ENCODE results near the gene BBLN.

The BBLN gene

DNA sequence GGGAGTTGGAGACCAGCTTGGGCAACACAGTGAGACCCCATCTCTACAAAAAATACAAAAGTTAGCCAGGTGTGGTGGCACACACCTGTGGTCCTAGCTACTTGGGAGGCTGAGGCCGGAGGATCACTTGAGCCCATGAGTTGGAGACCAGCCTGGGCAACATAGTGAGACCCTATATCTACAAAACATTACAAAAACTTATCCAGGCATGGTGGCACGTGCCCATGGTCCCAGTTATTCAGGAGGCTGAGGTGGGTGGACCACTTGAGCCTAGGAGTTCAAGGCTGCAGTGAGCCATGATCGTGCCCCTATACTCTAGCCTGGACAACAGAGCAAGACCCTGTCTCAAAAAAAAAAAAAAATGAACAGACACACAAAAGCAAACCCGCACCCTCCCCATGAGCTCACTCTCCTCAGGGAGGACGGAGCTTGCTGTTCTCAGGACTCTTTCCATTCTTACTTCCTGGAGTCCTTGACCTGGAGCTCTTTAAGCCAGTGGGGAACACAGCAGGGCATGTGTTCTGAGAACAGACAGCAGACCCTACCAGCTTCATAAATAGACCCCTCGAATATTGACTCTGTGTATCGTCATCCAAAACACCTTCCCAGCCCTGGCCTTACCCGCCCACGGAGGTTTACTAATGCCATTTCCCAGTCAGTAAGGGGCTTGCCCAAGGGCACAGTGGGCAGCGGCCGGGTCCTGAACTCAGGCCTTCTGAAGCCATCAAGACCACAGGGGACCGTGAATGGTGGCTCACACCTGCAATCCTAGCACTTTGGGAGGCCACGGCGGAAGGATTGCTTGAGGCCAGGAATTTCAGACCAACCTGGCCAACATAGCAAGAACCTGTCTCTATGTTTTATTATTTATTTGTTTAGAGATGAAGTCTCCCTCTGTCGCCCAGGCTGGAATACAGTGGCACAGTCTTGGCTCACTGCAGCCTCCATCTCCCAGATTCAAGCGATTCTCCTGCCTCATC lies 43.7 kb upstream of the BBLN start:
- TF ChIP-seq POLR2A (IDR thresholded peaks at IDR 0.05; ENCODE audit: extremely low read depth, insufficient read length) (no peak), MYC (IDR thresholded peaks at IDR 0.05; ENCODE audit: low read depth, low read length) (no peak)
- TF ChIP-seq, protein P1, sequence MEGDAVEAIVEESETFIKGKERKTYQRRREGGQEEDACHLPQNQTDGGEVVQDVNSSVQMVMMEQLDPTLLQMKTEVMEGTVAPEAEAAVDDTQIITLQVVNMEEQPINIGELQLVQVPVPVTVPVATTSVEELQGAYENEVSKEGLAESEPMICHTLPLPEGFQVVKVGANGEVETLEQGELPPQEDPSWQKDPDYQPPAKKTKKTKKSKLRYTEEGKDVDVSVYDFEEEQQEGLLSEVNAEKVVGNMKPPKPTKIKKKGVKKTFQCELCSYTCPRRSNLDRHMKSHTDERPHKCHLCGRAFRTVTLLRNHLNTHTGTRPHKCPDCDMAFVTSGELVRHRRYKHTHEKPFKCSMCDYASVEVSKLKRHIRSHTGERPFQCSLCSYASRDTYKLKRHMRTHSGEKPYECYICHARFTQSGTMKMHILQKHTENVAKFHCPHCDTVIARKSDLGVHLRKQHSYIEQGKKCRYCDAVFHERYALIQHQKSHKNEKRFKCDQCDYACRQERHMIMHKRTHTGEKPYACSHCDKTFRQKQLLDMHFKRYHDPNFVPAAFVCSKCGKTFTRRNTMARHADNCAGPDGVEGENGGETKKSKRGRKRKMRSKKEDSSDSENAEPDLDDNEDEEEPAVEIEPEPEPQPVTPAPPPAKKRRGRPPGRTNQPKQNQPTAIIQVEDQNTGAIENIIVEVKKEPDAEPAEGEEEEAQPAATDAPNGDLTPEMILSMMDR (IDR thresholded peaks at IDR 0.05; ENCODE audit: low read depth, low read length) = no peak
- TF ChIP-seq, protein P2, sequence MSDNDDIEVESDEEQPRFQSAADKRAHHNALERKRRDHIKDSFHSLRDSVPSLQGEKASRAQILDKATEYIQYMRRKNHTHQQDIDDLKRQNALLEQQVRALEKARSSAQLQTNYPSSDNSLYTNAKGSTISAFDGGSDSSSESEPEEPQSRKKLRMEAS (IDR thresholded peaks at IDR 0.05; ENCODE audit: low read depth, low read length) = no peak
- no peak overlapping the region for H3K4me3 ChIP-seq (ENCODE audit: low read depth, low read length)
- DNase-seq (ENCODE audit: low read depth) = no peak

DNA sequence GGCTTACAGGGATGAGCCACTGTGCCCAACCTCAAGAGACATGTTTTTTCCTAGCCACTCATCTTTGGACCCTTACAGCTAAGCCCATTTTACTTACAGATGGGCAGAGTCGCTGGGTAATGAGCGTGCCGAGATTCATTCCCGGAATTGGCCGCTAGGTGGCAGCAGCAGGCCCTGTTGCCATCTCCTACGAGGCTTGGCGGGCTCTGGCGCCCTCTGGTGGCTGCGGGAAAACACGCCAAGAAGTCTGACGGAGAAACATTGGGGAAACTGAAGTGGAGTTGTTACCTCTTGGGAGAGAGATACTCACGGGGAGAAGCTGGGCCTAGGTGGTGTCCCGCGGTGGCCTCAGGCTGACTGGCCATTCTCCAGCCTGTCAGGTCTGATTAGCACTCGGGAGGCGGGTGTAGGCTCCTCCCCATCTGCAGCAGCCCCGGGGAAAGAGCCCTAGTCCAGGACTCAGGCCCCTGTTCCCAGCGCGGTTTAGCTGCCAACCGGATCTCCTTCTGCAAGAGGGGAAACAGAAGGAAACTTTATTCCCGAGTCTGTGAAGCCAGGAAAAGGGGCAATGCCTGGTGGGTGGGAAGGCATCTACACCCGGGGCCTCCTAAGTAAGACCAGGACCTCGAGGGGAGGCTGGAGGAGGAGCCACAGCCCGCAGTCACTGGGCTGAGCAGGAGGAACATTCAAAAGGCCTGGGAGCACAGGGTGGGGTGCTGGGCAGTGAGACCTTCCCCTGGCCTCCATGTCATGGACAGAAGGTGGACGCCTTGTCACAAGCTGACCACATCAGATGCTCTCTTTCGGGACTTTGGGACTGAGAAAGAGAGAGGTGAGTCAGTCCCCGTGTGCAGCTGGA lies 42.2 kb upstream of the BBLN start:
- H3K4me3 ChIP-seq (ENCODE audit: low read depth, low read length) = no peak overlapping the region
- TF ChIP-seq, protein P2 (IDR thresholded peaks at IDR 0.05; ENCODE audit: low read depth, low read length) = peak; percentile 76
- TF ChIP-seq, protein P1 (IDR thresholded peaks at IDR 0.05; ENCODE audit: low read depth, low read length) = peak; percentile 99
- no peak for TF ChIP-seq POLR2A (IDR thresholded peaks at IDR 0.05; ENCODE audit: extremely low read depth, insufficient read length)
- peak; percentile 73 for TF ChIP-seq MYC (IDR thresholded peaks at IDR 0.05; ENCODE audit: low read depth, low read length)

DNA sequence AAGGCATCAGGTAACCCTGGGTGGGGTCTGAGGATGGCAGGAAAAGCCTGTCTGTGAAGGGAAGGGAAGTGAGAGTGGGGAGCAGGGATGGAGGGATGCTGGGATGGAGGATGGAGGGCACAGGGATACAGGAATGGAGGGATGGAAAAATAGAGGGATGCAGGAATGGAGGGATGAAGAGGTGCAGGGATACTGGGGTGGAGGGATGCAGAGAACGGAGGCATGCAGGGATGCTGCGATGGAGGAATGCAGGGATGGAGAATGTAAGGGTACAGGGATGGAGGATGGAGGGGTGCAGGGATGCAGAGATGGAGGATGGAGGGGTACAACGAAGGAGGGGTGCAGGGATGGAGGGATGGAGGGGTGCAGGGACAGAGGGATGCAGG lies 41.6 kb upstream of the BBLN start:
- no peak for DNase-seq (ENCODE audit: low read depth)
- no peak overlapping the region for H3K4me3 ChIP-seq (ENCODE audit: low read depth, low read length)
- TF ChIP-seq MYC (IDR thresholded peaks at IDR 0.05; ENCODE audit: low read depth, low read length) = no peak
- TF ChIP-seq POLR2A (IDR thresholded peaks at IDR 0.05; ENCODE audit: extremely low read depth, insufficient read length) = no peak
- TF ChIP-seq, protein P1 (IDR thresholded peaks at IDR 0.05; ENCODE audit: low read depth, low read length) = no peak
- TF ChIP-seq, protein P2 (IDR thresholded peaks at IDR 0.05; ENCODE audit: low read depth, low read length) = no peak

More for the DNA sequence above, 42.2 kb upstream of the BBLN start:
- peak; percentile 88 for DNase-seq (ENCODE audit: low read depth)

DNA sequence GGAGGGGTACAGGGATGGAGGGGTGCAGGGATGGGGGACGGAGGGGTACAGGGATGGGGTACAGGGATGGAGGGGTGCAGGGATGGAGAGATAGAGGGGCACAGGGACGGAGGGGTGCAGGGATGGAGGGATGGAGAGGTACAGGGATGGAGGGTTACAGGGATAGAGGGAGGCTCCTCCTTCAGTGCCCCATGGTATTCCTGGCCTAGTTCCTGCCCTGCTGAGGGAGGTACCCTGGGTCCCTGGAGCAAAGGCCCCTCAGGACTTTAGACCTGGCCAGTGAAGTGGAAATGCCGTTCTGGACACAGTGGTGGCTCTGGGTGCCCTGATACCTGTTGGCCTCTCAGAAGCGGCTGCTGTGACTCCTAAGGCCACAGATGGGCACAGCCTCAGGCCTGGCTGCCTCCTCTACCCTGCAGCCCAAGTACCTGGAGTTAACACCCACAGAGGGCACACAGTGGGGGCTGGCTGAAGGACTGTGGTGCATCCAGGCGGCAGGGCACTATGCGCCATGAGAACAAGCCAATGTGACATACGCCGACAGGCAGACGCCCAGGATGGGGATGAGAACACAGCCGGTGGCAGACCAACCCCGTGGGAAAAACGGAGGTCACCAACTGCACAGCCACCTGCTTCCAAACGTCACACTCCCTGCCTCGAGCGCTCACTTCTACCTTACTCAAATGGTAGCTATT lies 40.9 kb upstream of the BBLN start:
- TF ChIP-seq MYC (IDR thresholded peaks at IDR 0.05; ENCODE audit: low read depth, low read length) (no peak), POLR2A (IDR thresholded peaks at IDR 0.05; ENCODE audit: extremely low read depth, insufficient read length) (no peak)
- TF ChIP-seq, protein P1 (IDR thresholded peaks at IDR 0.05; ENCODE audit: low read depth, low read length) = no peak
- TF ChIP-seq, protein P2 (IDR thresholded peaks at IDR 0.05; ENCODE audit: low read depth, low read length) = no peak
- DNase-seq (ENCODE audit: low read depth) = no peak
- H3K4me3 ChIP-seq (ENCODE audit: low read depth, low read length) = no peak overlapping the region

DNA sequence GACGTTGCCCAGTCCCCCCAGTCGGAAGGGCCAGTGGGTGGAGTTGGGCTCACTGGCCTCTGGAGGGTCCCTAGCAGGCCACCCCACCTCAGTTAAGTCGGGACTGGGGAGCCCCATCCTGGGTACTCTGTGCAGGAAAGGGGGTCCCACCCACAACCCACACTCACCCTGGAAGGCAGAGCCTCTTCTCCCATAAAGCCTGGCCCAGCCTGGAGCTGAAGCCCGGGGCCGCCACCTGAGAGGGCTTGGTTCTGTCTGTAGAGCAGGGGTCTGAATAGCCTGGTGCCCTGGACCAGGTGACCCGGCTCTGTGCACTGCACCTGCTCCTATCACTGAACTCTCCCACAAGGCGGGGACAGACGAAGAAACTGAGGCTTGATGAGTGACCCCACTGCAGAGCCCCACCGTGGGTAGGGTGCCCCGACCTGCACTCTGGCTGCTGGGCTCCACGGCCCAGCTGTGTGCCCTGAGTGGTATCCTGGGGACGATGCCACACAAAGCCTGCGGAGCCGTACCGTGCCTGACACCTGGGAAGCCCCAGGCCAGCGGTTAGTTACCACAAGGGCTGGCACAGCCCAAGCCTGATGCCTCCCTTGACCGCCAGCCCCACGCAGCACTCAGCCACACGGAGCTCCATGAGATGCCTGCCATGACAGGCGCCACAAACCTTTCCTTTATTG lies 39.9 kb upstream of the BBLN start:
- no peak overlapping the region for H3K4me3 ChIP-seq (ENCODE audit: low read depth, low read length)
- DNase-seq (ENCODE audit: low read depth) = no peak
- TF ChIP-seq MYC (IDR thresholded peaks at IDR 0.05; ENCODE audit: low read depth, low read length) (no peak), POLR2A (IDR thresholded peaks at IDR 0.05; ENCODE audit: extremely low read depth, insufficient read length) (no peak)
- TF ChIP-seq, protein P1 (IDR thresholded peaks at IDR 0.05; ENCODE audit: low read depth, low read length) = no peak
- TF ChIP-seq, protein P2 (IDR thresholded peaks at IDR 0.05; ENCODE audit: low read depth, low read length) = no peak

All from NB4 (cell line).